Measurements from ENCODE around the gene PLA2G4E.

The PLA2G4E gene

DNA sequence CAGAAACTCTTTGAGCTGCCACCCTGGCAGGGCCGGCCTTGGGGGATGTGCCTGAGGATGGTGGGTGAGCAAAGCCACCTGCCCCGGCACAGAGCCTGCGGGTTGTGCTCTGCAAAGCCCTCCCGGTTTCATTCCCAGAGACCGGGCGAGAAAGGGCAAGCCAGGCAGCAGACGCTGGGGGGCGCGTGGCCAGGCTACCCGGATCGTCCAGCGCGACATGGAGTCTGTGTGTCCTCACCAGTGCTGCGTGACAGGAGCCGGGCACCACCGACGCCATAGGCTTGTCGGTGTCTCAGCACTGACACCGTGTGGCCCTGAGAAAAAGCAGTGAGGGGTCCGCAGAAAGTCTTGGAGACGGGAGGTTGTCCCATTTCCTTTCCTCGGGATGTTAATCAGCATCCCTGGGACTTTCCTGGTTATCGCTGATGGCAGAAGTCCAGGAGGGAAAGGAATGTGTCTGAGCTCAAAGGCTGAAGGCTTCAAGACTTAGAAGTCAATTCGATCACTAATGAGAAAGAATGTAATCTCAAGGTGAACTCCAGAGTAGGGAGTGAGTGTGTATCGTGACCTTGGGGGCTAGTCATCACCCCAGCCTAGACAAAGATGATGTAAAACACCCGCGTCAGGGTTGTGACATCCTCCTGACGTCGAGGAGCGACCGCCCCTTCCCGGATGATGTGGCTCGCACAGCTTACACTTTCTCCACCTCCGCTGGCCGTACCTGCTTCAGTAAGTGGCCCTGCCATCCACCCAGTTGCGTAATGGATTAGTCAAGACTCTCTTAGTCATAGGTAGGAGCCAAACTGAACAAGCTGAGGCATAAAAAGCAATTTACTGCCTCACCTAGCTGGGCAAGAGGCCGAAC lies 36.3 kb upstream of the PLA2G4E start:
- peak; percentile 82 for DNase-seq (ENCODE audit: insufficient read length, low spot score)
- peak; percentile 90 for FAIRE-seq

DNA sequence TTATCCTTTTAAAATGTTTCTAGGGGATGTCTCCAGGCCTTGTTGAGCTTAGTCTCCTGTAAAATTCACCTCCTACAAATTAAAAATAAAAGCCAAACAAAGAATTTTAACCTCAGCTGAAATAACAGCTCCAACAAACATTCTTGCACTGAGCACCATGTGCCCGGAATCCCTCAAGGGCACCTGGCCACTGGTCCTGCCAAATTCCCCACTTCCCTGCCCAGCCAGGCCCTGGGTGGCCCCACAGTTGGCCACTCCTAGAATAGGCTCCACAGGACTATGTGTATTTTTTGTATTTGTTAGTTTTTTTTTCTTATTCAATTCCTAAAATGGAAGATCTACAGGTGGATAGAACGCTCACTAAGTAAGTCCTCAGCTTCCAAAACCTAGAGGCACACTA lies 33.1 kb upstream of the PLA2G4E start:
- DNase-seq (ENCODE audit: insufficient read length, low spot score), result no peak
- FAIRE-seq, result no peak

DNA sequence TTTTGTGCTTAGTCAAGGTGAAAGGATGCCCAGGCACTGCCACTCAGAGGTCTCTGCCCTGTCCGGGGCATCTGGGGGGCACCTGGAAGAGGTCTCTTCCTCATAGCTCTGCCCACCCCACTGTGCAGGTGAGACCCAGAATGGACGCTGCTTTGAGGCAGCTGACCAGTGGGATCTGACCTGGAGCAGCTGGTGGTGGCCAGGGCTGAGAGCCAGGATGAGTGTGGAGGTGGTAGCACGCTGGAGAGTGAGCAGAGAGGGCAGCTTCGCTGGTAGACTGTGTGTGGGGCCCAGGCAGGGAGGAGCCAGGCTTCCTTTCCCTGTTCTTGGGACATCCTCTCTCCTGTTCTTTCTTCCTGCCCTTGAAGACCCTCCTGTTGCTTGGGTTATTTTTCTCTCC lies 32.2 kb upstream of the PLA2G4E start:
- DNase-seq (ENCODE audit: insufficient read length, low spot score) (no peak), FAIRE-seq (no peak)

DNA sequence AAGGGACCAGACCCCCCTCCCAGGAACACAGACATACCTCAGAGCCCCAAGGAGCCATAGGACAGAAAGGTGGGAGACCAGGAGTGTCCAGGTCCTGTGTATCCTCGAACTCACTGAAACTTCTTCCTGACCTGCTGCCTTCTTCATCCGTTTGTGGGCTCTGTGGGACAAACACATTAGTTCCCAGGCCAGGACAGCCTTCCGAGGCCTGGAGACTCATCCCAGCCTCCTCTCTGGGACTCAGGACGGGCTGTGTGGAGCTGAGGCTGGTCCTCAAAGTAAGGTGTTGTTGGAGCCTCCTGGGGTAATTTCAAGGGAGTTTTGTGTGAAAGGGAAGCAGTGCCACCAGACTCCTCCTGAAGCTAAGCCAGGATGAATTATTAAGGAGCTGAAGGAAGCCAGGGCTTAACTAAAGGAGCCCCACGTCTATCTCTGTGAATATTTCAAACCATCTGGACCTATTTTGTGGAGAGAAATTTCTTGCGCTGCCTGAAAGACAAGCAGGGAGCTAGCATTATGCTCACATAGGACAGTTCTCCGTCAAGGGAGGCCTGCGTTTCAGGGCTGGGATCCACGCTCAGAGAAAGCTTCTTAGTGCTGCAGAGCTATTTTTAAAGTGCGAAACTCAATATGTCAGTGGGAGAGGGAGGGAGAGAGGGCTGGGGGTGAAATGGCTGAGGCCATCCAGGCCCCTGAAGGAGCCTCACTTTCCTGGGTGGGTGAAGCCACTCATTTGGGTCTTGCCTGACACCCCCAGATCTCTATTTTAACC lies 29.8 kb upstream of the PLA2G4E start:
- no peak for DNase-seq (ENCODE audit: insufficient read length, low spot score)
- no peak for FAIRE-seq

DNA sequence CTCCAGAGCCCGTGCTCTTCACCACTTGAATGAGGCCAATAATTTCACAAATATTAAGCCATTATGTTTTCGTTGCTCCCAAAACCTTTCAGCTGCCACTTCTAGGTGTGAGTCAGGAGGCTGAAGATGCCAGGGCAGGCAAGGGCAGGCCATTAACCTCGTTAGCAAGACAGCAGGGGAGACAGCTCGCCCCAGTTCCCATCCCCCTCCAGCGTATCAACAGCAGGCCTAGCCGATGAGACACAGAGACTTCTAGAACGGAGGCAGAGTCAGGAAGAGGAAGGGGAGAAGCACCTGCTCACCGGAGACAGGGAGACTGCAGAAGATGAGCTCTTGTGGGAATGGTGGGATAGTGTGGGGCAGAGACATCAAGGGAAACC lies 28.0 kb upstream of the PLA2G4E start:
- DNase-seq (ENCODE audit: insufficient read length, low spot score) (no peak), FAIRE-seq (no peak)

DNA sequence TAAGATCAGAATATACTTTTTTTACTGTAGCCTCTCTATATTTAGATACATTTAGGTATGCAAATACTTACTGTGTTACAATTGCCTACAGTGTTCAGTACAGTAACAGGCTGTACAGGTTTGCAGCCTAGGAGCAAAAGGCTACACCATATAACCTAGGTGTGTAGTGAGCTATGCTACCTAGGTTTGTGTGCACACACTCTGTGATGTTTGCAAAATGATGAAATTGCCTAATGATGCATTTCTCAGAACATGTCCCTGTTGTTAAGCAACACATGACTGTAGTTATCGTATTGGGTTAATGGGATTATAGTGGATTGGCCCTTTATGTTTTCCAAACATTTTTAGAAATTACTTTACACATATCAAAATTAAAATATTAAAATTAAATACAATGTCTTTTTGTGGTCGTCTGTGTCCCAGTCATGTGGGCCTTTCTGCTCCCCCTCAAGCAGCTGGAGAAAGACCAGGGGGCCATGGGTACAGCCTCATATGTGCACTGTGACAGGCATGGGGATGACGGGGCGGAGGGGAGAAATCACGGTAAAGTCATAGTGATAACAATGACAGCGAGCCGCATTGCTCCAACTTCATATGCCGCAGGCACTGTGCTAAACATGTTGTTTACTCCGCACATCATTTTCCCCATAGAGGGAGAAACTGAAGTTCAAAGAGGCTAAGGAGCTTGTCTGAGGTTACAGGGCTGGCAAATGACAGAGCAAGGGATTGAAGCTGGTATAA lies 27.4 kb upstream of the PLA2G4E start:
- no peak for DNase-seq (ENCODE audit: insufficient read length, low spot score)
- no peak for FAIRE-seq

DNA sequence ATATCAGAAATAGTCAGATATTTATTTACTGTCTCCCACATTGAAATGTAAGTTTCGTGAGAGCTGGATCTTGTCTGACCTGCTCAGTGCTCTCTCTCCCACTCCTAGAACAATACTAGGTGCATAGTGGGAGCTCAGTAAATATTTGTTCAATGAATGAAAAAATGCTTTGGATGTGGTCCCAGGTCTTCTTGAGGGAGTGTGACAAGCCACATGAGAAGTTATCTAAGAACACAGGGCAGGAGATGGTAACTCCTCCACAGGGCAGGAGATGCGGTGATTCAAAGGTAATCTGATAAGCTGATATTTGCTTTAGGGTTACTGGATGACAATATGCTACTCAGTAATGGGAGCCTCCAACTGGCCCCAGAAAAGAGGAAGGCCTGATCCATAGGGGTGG lies 25.8 kb upstream of the PLA2G4E start:
- no peak for FAIRE-seq

DNA sequence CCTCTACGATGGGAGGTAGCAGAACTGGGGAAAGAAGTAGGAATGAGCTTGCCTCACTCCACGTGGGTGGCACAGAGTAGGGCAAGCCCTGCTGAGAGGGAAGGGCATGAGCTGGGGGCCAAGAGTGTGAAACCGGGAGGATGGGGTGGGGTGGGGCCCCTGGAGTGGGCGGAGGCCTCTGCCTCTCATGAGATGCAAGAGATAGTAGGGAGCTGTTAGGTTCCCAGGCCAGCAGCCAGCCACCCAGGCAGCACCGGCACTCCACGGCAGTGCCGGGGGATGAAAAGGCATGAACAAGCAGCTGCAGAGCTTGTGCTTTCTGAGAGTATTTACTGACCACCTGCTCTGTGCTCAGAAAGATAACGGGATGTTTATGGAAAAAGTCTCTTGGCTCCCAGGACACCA lies 24.4 kb upstream of the PLA2G4E start:
- DNase-seq (ENCODE audit: insufficient read length, low spot score) (no peak), FAIRE-seq (no peak)

More for the DNA sequence above, 25.8 kb upstream of the PLA2G4E start:
- no peak for DNase-seq (ENCODE audit: insufficient read length, low spot score)

DNA sequence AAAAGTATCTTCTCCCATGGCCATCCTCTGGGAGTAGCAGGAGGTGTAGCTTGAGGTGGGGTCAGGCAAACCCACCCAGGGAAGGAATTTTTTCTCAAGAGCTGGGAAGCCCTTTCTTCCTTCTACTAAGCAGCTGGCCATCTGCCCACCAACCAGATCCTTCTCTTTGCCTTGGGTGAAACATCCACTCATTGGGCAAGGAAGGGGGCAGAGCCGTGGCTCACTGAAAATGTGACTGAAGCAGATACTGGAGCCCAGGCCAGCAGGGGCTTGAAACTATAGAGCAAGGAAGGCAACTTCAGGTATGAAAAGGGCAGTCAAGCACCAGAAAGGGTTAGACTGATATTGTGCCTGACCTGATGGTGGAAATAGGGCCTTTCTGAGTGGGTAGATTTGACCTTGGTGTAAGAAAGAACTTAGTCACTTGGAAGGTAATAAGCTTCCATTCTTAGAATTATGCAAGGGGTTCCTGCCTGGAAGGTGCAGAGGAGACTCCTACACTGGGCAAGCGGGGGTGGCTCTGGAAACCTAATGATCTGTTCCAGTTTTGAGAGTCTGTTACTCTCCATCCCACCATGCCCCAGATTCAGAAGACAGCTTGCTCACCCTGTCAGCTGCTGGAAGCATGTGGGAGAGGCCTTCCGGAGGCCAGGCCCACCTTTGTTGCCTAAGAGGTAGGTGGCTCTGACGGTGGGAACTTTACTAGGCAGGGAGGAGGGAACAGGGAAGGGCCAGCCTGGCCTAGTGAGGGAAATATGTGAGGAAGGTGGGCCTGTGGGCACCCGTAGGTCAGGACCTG lies 22.0 kb upstream of the PLA2G4E start:
- FAIRE-seq, result no peak
- DNase-seq (ENCODE audit: insufficient read length, low spot score), result no peak

DNA sequence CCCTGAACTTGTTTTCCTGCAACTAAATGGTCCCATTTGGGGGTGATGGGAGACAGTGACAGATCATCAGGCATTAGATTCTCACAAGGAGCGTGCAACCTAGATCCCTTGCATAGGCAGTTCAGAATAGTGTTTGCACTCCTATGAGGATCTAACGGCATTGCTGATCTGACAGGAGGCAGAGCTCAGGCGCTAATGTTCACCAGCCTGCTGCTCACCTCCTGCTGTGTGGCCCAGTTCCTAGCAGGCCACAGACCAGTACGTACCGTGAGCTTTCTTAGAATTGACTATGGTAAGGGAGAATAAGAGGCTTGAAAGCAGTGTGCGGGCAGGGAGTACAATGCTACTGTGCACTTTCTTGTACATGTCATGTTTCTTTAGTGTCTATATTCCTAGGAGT lies 17.6 kb upstream of the PLA2G4E start:
- FAIRE-seq (no peak), DNase-seq (ENCODE audit: insufficient read length, low spot score) (no peak)

DNA sequence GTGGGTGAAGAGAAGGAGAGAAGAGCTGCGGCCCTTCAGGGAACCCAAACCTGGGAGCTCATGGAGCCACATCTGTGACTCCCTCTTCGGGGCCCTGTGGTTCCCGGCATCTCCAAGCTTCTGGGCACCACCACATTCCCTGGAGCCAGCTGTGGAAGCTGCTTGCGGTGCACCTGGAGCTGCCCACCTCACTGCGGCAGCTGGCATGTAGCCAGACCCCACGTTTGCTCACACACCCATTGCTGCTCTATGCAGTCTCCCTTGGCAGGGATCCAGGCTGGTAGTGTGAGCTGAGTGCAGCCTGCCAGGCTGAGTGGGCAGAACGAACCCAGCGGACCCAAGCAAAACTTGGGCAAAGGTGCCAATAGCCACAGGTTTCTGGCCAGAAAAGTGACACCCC lies 16.8 kb upstream of the PLA2G4E start:
- DNase-seq (ENCODE audit: insufficient read length, low spot score) (no peak), FAIRE-seq (no peak)

DNA sequence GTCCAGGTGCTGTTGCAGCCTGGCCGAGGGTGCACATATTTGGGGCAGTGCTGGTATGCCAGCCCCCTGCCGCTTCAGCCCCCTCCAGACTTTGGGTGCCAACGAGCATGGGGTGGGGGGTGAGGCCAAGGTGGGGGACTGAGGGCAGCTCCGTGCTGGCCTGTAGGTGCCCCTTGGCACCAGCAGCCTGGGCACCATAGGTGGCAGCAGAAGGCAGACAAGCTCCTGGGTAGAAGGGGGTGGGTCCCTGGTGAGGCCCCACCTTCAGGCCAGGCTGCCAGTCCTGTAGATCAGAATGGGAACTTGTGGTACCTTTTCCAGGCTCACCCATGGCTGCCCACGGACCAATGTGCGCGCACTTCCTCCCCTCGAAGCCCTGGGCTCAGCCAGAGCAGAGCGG lies 16.1 kb upstream of the PLA2G4E start:
- no peak for DNase-seq (ENCODE audit: insufficient read length, low spot score)
- FAIRE-seq, result no peak

DNA sequence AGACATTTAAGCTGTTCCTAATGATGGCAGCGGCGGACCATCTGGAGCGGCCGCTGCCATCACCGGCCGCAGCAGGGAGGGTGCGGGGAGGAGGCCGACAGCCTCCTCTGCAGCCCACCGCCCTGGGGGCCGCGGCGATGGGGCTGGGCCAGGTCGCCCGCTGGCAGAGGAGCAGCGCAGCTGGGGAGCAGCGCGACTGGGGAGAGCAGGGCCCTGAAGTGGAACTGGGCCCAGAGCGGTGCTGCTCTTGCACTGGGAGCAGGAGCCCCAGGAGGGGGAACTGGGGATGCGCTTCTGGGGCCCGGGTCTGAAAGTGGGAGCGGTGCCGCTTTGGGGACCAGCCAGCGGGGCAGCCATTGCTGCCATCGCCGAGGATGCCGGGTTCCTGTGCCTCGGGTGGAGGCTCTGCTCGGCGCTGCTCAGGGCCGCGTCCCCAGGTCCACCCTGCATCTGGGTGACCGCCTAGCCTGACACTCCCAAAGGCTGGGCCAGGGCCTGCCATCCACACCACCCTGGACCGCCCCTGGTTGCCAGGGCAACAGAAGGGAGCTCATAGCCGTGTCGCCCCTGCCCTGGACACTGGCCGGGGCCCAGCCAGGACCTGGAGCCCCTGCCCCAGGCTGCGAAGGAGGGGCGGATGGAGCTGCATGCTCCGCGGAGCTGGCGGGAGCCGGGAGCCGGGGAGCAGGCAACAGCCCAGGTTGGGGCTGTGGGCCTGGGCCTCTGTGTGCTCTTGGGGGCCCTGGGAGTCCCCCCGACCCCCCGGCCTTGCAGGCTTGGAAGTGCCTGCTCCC lies 15.5 kb upstream of the PLA2G4E start:
- FAIRE-seq, result no peak
- DNase-seq (ENCODE audit: insufficient read length, low spot score), result no peak

DNA sequence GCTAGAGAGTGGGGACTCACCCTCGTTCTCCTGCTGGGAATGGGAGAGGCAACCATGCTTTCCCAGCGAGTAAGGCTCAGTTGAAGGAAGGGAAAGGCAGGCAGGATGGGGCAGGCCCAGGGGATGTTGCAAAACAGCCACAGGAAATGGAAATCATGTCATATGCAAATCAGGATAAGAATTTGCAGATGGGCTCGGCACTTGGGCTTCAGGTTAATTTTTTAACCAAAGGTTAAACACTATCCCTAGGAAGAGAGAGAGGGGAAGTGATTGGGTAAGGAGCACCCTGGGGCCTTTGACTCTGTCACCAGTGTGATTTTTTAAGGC lies 14.6 kb upstream of the PLA2G4E start:
- FAIRE-seq, result no peak
- DNase-seq (ENCODE audit: insufficient read length, low spot score), result peak; percentile 44

DNA sequence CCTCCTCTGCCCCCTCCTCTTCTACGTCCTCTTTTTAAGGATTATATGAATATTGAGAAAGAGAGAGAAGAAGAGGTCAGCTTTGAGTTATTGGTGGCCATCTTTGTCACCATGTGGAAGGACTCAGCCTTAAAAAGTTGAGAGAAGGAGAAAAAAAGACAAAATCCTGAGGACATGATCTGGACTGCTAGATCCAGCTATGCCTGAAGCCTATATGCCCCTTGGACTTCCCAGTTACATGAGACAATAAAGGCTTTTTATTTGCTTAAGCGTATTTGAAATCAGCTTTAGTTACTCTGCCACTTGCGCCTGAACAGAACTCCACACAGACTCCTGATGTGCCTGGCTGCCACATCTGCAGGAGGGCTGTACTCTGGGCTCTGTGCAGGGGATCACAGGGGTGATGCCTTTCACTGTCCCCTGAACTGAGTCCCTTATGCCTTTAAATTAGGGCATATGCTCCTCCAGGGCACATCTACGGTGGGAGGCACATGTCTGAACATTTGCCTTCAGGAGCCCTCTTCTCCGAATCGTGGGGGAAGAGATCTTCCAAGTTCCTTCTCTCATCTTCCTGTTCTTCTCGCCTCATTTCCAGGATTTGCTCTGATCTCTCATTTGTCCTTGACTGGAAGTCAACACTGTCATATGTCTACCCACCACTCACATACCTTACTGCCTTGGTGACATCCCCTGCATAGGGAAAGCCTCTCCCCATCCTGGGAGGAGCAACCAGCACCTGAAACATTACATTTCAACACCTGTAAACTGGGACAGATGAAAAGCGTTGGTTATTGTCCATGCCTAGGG lies 14.0 kb upstream of the PLA2G4E start:
- FAIRE-seq, result no peak
- DNase-seq (ENCODE audit: insufficient read length, low spot score), result no peak

DNA sequence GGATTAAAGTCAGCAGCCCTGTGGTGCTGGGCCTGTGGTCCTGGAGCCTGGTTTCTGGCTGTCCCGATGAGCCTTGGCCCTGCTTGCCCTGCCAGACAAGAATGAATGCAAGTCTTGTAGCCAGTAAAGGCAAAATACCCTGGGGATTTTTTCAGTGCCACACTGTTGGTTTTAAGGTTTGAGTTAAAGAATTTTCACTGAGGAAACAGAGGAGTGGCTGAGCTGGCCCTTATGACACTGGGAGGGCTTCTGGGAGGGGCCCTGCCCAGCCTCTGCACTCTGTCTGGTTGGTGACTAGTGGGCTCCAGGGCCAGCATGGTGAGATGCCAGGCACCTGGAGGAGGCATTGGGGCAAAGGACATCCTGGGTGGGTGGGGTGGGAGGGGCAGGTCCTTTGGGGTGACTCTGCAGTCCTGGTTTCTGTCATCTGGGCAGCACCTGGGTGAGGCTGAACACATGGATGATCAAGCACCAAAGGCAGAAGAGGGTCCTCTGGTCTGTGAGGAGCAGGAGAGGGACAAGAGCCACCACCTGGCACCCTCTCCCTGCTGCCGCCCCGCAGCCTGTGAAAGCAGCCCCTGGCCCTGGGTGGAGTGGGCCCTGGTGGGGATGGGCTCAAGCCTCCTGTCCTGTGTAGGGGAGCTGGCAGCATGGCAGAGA lies 12.5 kb upstream of the PLA2G4E start:
- DNase-seq (ENCODE audit: insufficient read length, low spot score), result no peak

DNA sequence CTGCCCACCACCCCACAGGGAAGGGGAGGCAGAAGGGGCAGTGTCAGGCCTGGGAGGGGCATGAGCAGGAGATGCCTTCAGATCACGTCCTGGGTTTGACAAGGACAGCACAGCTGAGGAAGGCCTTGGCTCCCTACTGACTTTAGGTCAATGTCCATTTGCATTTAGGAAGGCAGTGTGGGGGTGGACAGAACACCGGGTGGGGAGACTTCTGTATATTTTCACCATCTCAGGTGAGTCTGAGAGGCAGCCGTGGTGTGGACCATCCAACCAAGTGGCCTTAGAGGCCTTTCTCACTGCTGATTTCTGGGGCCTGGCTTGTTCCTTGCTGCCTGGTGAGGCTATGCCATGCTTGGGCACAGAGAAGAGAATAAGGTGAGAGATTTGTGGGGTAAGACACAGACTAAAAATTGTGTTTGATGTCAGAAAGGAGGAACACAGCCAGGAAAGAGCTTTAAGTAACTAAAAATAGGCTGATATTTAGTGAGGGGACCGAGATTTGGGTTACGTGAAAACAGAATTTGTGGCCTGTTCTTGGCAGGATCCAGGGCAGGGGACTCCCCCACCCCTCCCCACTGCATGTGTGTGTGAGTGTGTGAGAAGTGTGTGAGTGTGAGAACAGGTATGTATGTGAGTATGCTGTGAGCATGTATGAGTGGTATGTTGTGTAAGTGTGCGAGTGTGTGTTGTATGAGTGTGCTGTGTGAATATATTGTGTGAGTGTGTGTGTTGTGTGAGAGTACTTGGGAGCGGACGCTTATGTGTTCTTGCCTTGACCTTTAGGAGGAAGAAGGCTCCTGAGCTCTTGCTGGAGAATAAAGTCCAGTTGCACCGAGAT lies 11.8 kb upstream of the PLA2G4E start:
- DNase-seq (ENCODE audit: insufficient read length, low spot score), result no peak
- peak; percentile 93 for FAIRE-seq

More for the DNA sequence above, 12.5 kb upstream of the PLA2G4E start:
- FAIRE-seq, result no peak
